HG02798 (cell line): ENCODE results near the gene SUGCT.
"Not testable (repeated sequence)": the region's sequence is repeated elsewhere in the genome, so short reads cannot be mapped to it uniquely, and the experiment has no call there.

Source experiments
- ATAC-seq: cut with Tn5 transposase; IDR thresholded peaks from one replicate; pipeline ENCODE4 v1.9.1; 2021; ENCODE audit warnings: mild to moderate bottlenecking; ENCODE audit not compliant: unreplicated experiment, poor library complexity

SUGCT gene

DNA sequence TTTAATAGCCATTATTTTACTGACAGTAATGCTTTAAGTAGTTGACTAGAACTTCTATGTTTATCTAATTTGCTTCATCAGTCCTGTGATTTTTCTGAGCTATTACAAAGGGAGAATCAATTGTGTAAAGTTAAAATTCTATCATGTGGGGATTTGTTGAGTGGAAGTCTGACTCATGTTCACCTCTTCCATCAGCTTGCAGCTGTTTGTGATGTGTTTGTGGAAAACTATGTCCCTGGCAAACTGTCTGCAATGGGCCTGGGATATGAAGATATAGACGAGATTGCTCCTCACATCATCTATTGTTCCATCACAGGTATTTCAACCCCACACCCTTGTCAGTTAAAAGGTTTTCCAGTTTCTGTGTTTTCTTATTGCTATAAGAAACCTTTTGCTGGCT lies 59.9 kb downstream of the SUGCT start:
- no peak for ATAC-seq

DNA sequence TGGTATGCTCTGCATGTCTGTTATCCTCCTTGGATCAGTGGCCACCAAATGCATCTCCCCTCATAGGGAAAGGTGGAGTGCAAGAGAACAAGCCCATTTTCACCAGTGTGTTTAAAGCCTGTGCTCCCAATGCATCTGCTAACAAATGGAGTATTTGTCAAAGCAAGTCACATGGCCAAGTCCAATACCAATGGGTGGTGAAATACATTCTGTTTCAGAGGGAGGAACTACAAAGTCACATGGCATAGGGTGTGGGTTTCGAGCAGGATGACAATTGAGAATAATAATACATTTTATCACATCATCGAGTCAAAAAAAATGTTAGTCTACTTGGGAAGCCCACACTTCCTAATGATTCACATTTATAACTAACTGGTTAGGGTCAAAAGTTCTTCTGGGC lies 62.7 kb downstream of the SUGCT start:
- no peak for ATAC-seq

- no peak for ATAC-seq
Measured at GRCh38 chr7:40199076-40199802, 64.4 kb downstream of the SUGCT start.

DNA sequence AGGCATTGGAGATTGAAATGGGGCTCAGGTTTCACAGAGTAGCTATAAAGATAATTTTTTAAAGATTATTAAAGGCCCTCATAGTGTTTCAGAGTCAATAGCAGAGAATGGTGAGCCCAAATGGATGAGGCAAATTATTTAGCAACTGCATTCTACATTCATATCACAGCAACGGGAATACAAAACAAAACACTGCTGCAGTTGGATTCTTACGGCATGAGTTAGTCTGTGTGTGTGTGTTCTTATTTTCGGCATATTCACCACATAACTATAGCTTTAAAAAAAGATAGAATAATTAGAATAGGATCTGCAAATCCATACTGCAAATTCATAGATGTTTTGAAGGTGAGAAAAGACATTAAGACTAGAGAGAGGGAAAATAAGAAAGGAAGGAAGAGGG lies 66.0 kb downstream of the SUGCT start:
- ATAC-seq: no peak

DNA sequence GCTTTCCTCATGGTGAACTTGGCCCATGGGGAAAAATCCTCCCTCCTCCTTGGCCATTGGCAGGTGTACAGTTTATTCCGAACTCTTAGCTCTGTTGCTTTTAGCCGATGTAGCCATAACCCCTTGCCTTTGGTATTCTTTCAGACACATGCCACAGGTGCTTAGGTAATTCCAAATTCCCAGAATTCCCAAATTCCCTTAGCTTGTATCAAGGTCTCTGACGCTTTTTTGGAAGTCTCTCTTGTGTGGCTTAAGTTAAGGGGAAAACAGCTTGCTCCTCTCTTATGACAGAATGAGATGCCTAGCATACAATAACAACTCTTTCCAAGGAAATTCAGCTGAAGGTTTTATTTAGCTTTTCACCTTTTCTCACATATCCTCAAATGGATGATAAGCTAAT lies 68.0 kb downstream of the SUGCT start:
- no peak for ATAC-seq

- no peak for ATAC-seq
Measured at GRCh38 chr7:40204581-40204980, 69.8 kb downstream of the SUGCT start.

- no peak for ATAC-seq
Measured at GRCh38 chr7:40205992-40206391, 71.2 kb downstream of the SUGCT start.

GRCh38 chr7:40211276-40212003 lies 76.6 kb downstream of the SUGCT start:
- ATAC-seq: no peak

DNA sequence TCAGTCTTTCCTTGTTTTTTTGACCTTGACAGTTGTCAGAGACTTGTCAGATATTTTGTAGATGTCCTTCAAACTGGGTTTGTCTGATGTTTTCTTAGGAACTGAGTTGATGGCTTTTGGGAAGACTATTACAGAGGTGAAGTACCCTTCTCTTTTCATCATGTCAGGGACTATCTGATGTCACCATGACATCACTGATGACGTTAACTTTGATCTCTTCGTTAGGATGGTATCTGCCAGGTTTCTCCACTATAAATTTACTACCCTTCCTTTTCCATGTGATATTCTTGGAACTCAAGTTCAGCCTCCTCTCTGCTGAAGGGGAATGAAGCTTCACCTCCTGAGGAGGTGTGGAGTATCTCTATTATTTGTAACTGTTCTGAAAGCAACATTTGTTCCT lies 78.5 kb downstream of the SUGCT start:
- ATAC-seq: no peak

- no peak for ATAC-seq
Measured at GRCh38 chr7:40213856-40214255, 79.1 kb downstream of the SUGCT start.

- not testable (repeated sequence) for ATAC-seq
Measured at GRCh38 chr7:40218612-40219011, 83.8 kb downstream of the SUGCT start.

- no peak for ATAC-seq
Measured at GRCh38 chr7:40219917-40220316, 85.1 kb downstream of the SUGCT start.

GRCh38 chr7:40220421-40220911 lies 85.7 kb downstream of the SUGCT start:
- no peak for ATAC-seq

- no peak for ATAC-seq
Measured at GRCh38 chr7:40221836-40222235, 87.0 kb downstream of the SUGCT start.

- no peak for ATAC-seq
Measured at GRCh38 chr7:40223451-40224127, 88.8 kb downstream of the SUGCT start.

DNA sequence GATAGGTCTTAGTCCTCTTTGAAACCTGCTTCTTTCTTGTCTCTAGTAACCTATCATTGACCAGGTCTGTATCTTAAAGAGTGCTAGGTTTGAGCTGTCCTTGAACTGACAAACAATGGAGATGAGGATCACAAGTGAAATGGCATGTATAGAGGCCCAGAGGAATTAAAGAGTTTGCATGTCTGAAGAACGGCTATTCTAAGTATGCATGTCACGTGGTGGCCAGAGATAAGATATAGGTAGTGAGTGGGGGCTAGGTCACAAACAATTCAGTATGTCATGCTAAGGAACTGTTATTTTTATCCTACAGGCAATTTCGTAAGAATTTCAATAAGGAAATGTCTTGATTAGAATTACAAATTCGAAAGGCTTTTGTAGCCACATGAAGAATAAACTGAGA lies 95.3 kb downstream of the SUGCT start:
- ATAC-seq: no peak

DNA sequence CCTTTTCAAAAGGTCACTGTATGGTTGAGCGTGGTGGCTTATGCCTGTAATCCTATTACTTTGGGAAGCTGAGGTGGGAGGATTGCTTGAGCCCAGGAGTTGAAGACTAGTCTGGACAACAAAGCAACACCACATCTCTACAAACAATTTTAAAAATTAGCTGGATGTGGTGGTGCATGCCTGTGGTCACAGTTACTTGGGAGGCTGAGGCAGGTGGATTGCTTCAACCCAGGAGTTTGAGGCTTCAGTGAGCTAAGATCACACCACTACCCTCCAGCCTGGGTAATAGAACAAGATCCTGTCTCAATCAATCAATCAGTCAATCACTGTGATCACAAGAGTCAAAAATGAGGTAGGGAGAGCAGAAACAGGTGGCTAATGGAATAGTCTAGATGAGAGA lies 97.0 kb downstream of the SUGCT start:
- no peak for ATAC-seq

DNA sequence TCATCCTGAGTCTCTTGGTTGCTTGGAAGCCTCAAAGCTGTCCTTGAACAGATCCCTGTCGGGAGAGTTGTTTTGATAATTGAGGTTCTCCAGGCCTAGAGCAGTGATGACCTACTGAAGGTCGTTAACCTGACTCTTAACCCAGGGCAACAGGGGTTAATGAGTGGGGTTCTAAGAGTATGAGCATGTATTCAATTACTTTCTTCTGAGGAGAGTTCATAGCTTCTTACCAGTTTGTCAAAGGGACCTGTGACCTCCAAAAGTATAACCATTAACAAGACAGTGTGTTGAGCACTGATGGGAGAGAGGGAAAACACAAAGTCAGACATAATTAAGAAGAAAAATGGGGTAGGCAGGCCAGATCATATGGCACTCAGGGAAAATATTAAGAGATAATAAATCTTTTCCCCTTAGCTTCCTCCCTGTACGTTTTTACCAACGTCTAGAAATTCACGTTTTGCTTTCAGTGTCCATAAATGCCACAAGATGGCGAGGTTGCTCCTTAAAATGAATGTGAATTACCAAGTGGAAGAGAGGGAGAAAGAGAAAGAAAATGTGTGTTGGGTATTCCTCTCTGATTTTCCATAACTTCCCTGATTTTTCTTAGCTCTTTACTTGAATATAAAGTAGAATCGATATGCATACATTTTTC lies 97.6 kb downstream of the SUGCT start:
- ATAC-seq: no peak

GRCh38 chr7:40234046-40234445 lies 99.2 kb downstream of the SUGCT start:
- ATAC-seq: no peak

DNA sequence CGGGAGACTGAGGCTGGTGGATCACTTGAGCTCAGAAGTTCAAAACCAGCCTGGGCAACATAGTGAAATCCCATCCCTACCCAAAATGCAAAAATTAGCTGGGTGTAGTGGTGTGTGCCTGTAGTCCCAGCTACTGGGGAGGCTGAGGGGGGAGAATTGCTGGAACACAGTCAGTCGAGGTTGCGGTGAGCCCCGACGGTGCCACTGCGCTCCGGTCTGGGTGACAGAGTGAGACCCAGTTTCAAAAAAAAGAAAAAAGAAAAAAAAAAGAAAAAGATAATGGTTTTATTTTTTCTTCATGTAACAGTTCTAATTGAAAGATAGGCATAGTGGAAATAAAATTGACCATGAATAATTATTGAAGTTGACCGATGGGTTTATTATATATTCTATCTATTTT lies 99.9 kb downstream of the SUGCT start:
- ATAC-seq: no peak

DNA sequence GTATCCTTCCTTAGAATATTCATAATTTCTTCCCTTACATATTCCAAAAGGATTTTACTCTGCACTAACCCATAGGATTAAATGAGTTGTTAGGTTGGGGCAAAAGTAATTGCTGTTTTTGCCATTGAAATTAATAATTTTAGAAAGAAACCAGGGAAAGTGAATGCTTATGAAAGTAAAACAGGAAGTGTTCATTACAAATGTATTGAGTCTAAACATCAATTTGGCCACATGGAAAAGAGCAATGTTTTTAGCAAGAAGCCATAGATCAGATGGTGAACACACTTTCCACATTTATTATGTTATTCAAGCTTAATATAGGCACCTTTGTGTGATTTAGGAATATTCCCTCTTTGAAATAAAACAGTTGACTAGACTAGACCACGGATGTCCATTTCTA lies 102.9 kb downstream of the SUGCT start:
- no peak for ATAC-seq
